Caco-2 (cell line): ENCODE measurements around the gene MAN1C1. TPM values are rescaled to one million over a fixed set of nuclear protein-coding genes. Genes with fewer than 3 reads are reported as not detected.

ENCODE experiments used
- BruUV-seq: library from RNA; stranded (reverse); fragments of 400-500 nt; replicated peaks from 2 replicates; lab custom pipeline; 2021; lab: Mats Ljungman, UMichigan
- CTCF ChIA-PET: fragments of 300-600 bp; sonication (Branson Sonifier 250); formaldehyde crosslinking; loops from one replicate; lab custom pipeline; 2022; ENCODE audit warnings: antibody characterized with exemption; lab: Charles Lee
- POLR2A ChIA-PET: fragments of 300-600 bp; sonication (Branson Sonifier 250); formaldehyde crosslinking; loops from one replicate; lab custom pipeline; 2022; ENCODE audit warnings: antibody characterized with exemption; lab: Charles Lee
- DNase-seq, 2 experiments: peaks; one replicate each; pipeline versions ENCODE4 v3.0.0 to v3.0.0-alpha.2; 2020 to 2022
- H3K27me3 ChIP-seq: replicated peaks from 2 replicates; pipeline ENCODE4 v1.6.0; 2011; ENCODE audit warnings: low read length; ENCODE audit not compliant: control insufficient read depth, insufficient read depth
- H3K36me3 ChIP-seq: 2 replicates; pipeline ENCODE4 v1.5.1; 2011; ENCODE audit warnings: low read length; ENCODE audit not compliant: control insufficient read depth, insufficient read depth
- H3K4me1 ChIP-seq: fragments of 250-450 bp; sonication (Bioruptor Pico); 2 replicates; pipeline ENCODE4 v1.5.1; 2020; ENCODE audit warnings: mild to moderate bottlenecking
- H3K4me3 ChIP-seq: 2 replicates; pipeline ENCODE4 v1.5.1; 2011; ENCODE audit warnings: low read depth, mild to moderate bottlenecking, control low read depth, low read length
- H3K9me3 ChIP-seq: fragments of 250-450 bp; sonication (Bioruptor Pico); 2 replicates; pipeline ENCODE4 v1.5.1; 2020; ENCODE audit warnings: mild to moderate bottlenecking, moderate library complexity
- H3K27ac Mint-ChIP-seq: one replicate; pipeline ENCODE4 v1.8.0; 2022; ENCODE audit warnings: mixed read lengths; ENCODE audit not compliant: unreplicated experiment
- H3K27me3 Mint-ChIP-seq: one replicate; pipeline ENCODE4 v1.8.0; 2022; ENCODE audit warnings: mixed read lengths; ENCODE audit not compliant: insufficient read depth, unreplicated experiment
- H3K36me3 Mint-ChIP-seq: one replicate; pipeline ENCODE4 v1.8.0; 2022; ENCODE audit warnings: mild to moderate bottlenecking, mixed read lengths; ENCODE audit not compliant: insufficient read depth, unreplicated experiment
- H3K4me1 Mint-ChIP-seq: one replicate; pipeline ENCODE4 v1.8.0; 2022; ENCODE audit warnings: low read depth, mixed read lengths; ENCODE audit not compliant: unreplicated experiment
- H3K4me3 Mint-ChIP-seq: one replicate; pipeline ENCODE4 v1.8.0; 2022; ENCODE audit warnings: mild to moderate bottlenecking, moderate library complexity, mixed read lengths; ENCODE audit not compliant: unreplicated experiment
- H3K9me3 Mint-ChIP-seq: one replicate; pipeline ENCODE4 v1.8.0; 2022; ENCODE audit warnings: mixed read lengths; ENCODE audit not compliant: unreplicated experiment
- intact Hi-C: fragments of 100-400 bp; cut with micrococcal nuclease; formaldehyde crosslinking; loops from one replicate; pipeline ENCODE4 v1.10.0; 2022; ENCODE audit not compliant: unreplicated experiment
- total RNA-seq: library from RNA; stranded (reverse); gene quantifications from 2 replicates; pipeline ENCODE4 v1.2.3, GENCODE V29; 2022
- TF ChIP-seq, protein P1 (sequence below), 2 experiments: fragments of 200-600 bp in 1 of 2; IDR thresholded peaks; 1 replicate in 1 of 2; 2 replicates in 1 of 2; pipeline versions ENCODE4 v1.5.1 to v1.8.0; 2011 to 2022; ENCODE audit warnings: antibody characterized with exemption in 1 of 2, control low read depth in 1 of 2, inconsistent platforms in 1 of 2, low read depth in 1 of 2, low read length in 1 of 2, mild to moderate bottlenecking in 1 of 2, moderate library complexity in 1 of 2; ENCODE audit not compliant: insufficient read depth in 1 of 2, severe bottlenecking in 1 of 2, unreplicated experiment in 1 of 2

MAN1C1 gene
- total RNA-seq, 1 experiment from 2014 or later: 2.7 TPM

DNA sequence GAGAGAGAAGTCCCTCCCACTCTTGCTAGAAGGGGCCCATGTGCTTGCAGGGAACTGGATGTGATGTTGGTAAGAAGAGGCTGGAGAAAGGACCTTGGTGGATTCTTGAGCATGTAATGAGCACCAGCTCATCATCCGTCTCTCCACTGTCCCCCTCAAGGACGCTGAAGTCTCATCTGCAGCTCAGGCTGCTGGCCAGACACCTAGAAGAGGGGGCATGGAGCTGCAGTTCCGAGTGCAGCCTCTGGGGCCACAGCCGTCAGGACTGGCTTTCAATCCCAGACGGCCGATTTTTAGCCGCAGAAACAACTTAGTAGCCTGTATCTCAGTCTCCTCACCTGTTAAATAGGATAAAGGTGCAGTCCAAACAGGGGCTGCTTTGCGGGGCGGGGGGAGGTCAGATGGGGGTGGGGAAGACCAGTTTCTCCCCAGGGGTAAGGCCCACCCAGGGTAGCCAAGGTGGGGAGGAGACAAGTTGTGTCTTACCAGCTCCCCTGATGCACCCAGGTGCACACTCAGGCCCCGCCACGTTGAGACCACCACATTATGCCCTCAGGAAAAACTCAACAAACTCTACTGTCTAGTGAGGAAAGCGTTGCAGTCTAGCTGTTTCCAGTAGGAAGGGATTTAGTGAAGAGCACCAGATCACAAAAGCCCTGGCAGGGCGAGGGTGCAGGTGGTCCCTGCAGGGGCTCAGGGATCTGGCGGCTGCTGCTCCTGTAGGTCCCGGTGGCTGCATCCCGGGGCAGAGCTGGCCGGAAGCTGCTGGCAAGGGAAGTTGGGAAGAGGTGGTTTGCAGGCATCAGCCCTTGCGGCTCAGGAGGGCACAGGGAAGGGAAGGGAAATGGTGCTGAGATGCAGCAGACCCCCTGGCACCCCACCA, 43.6 kb upstream of the MAN1C1 start:
- H3K4me1 Mint-ChIP-seq: peaks cover 25% of the 10 kb centered on the region
- intact Hi-C loops: loop anchor here (2.0 kb wide), 1 partner anchor 16 kb away; no protein-coding TSS in a partner anchor
- Histone ChIP-seq H3K4me3 (no peak overlapping the region), H3K9me3 (no peaks in the 10 kb centered on the region), H3K4me1 (peaks cover 36% of the 10 kb centered on the region), H3K27me3 (no peaks in the 10 kb centered on the region), H3K36me3 (no peaks in the 10 kb centered on the region)
- ChIA-PET CTCF (interaction anchor here (0.6 to 2.3 kb wide), 7 partner anchors 17 to 1843 kb away, joined by 3 to 9 read pairs (median 5); no protein-coding TSS in a partner anchor), POLR2A (interaction anchor here (0.8 to 1.5 kb wide), 3 partner anchors 43 to 325 kb away, joined by 3 to 9 read pairs (median 3); partner anchors contain the start of gene RSRP1)
- peak overlapping the region; percentile 44 for H3K4me3 Mint-ChIP-seq
- peak; percentile 75 to 77 for DNase-seq
- BruUV-seq: no TSS peak
- peak overlapping the region; percentile 87 for H3K27ac Mint-ChIP-seq
- H3K27me3 Mint-ChIP-seq: no peaks in the 10 kb centered on the region
- H3K36me3 Mint-ChIP-seq: peaks cover 18% of the 10 kb centered on the region
- no peaks in the 10 kb centered on the region for H3K9me3 Mint-ChIP-seq
- TF ChIP-seq, protein P1, sequence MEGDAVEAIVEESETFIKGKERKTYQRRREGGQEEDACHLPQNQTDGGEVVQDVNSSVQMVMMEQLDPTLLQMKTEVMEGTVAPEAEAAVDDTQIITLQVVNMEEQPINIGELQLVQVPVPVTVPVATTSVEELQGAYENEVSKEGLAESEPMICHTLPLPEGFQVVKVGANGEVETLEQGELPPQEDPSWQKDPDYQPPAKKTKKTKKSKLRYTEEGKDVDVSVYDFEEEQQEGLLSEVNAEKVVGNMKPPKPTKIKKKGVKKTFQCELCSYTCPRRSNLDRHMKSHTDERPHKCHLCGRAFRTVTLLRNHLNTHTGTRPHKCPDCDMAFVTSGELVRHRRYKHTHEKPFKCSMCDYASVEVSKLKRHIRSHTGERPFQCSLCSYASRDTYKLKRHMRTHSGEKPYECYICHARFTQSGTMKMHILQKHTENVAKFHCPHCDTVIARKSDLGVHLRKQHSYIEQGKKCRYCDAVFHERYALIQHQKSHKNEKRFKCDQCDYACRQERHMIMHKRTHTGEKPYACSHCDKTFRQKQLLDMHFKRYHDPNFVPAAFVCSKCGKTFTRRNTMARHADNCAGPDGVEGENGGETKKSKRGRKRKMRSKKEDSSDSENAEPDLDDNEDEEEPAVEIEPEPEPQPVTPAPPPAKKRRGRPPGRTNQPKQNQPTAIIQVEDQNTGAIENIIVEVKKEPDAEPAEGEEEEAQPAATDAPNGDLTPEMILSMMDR (IDR thresholded peaks at IDR 0.05; ENCODE audit: insufficient read depth in 1 of 2, low read depth in 1 of 2, low read length in 1 of 2, severe bottlenecking in 1 of 2, unreplicated experiment in 1 of 2): peak; percentile 57 to 66

DNA sequence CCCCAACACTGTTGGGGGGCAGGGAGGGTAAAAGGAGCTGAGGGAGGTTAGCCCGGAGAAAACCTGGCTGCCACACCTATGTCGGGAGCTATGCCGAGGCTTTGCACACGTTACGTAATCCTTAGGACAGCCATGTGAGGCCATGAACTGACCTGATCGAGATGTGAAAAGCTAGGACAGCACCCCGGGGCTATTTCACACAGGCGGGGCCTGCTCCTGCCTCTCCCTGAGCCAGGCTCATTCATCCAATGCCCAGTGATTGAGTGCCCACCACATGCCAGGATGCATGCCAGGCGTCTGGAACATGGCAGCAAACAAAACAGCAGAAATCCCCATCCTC, 43.0 kb upstream of the MAN1C1 start:
- Mint-ChIP-seq H3K4me1 (peaks cover 19% of the 10 kb centered on the region), H3K9me3 (no peaks in the 10 kb centered on the region), H3K27me3 (no peaks in the 10 kb centered on the region), H3K27ac (peak overlapping the region; percentile 87), H3K36me3 (peaks cover 15% of the 10 kb centered on the region), H3K4me3 (peak overlapping the region; percentile 44)
- intact Hi-C loops: loop anchor here (2.0 kb wide), 1 partner anchor 15 kb away; no protein-coding TSS in a partner anchor
- POLR2A ChIA-PET: interaction anchor here (0.5 to 1.5 kb wide), 2 partner anchors 326 to 829 kb away, joined by 3 read pairs; partner anchors contain the start of genes CLIC4 and RSRP1
- H3K9me3 ChIP-seq: no peaks in the 10 kb centered on the region
- TF ChIP-seq, protein P1 (IDR thresholded peaks at IDR 0.05; ENCODE audit: insufficient read depth in 1 of 2, low read depth in 1 of 2, low read length in 1 of 2, severe bottlenecking in 1 of 2, unreplicated experiment in 1 of 2): no peak
- peak; percentile 82 to 93 for DNase-seq
- CTCF ChIA-PET: interaction anchor here (0.6 to 1.5 kb wide), 5 partner anchors 16 to 1843 kb away, joined by 3 to 8 read pairs (median 4); no protein-coding TSS in a partner anchor
- H3K27me3 ChIP-seq: no peaks in the 10 kb centered on the region
- no peaks in the 10 kb centered on the region for H3K36me3 ChIP-seq
- BruUV-seq: no TSS peak
- H3K4me3 ChIP-seq: no peak overlapping the region
- H3K4me1 ChIP-seq: peaks cover 30% of the 10 kb centered on the region

DNA sequence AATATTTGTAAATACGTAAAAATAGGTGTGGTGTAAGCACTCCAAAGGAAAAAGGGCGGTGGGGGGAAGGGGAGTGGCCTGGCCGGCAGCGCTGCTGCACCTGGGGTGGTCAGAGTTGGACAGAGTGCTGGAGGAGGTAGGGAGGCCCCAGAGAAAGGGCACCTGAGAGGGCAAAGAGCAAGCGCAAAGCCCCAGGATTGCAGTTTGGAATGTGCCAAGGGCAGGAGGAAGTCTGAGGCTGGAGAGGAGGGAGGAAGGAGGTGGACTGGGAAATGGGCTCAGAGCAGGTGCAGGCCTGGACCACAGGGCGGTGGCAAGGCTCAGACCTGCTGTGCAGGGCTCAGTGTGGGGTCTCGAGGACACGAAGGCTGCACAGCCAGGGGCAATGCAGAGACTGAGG, 42.6 kb upstream of the MAN1C1 start:
- H3K36me3 ChIP-seq: no peaks in the 10 kb centered on the region
- Mint-ChIP-seq H3K4me3 (peak overlapping the region; percentile 44), H3K4me1 (peaks cover 19% of the 10 kb centered on the region), H3K27ac (peak overlapping the region; percentile 87), H3K36me3 (peaks cover 15% of the 10 kb centered on the region), H3K27me3 (no peaks in the 10 kb centered on the region), H3K9me3 (no peaks in the 10 kb centered on the region)
- CTCF ChIA-PET: interaction anchor here (0.8 to 1.5 kb wide), 4 partner anchors 16 to 121 kb away, joined by 4 to 8 read pairs (median 4); no protein-coding TSS in a partner anchor
- no TSS peak for BruUV-seq
- intact Hi-C loops: loop anchor here (2.0 kb wide), 1 partner anchor 15 kb away; no protein-coding TSS in a partner anchor
- peaks cover 26% of the 10 kb centered on the region for H3K4me1 ChIP-seq
- no peaks in the 10 kb centered on the region for H3K9me3 ChIP-seq
- peak; percentile 84 to 88 for DNase-seq
- TF ChIP-seq, protein P1 (IDR thresholded peaks at IDR 0.05; ENCODE audit: insufficient read depth in 1 of 2, low read depth in 1 of 2, low read length in 1 of 2, severe bottlenecking in 1 of 2, unreplicated experiment in 1 of 2): no peak
- POLR2A ChIA-PET: interaction anchor here (0.5 to 1.5 kb wide), 2 partner anchors 326 to 829 kb away, joined by 3 read pairs; partner anchors contain the start of genes CLIC4 and RSRP1
- no peaks in the 10 kb centered on the region for H3K27me3 ChIP-seq
- H3K4me3 ChIP-seq: no peak overlapping the region
